ENCODE results near the gene PIAS4. TPM values are rescaled to one million over a fixed set of nuclear protein-coding genes. Genes with fewer than 3 reads are reported as not detected.
A peak's percentile ranks its signal among the peaks of the same experiment; 100 is the strongest.

PIAS4 gene
- total and polyA plus RNA-seq, 2 of the 13 experiments (the other 11 are each of a cell fraction or from before 2014, with no cell fraction given): 9.0 to 20.1 TPM

DNA sequence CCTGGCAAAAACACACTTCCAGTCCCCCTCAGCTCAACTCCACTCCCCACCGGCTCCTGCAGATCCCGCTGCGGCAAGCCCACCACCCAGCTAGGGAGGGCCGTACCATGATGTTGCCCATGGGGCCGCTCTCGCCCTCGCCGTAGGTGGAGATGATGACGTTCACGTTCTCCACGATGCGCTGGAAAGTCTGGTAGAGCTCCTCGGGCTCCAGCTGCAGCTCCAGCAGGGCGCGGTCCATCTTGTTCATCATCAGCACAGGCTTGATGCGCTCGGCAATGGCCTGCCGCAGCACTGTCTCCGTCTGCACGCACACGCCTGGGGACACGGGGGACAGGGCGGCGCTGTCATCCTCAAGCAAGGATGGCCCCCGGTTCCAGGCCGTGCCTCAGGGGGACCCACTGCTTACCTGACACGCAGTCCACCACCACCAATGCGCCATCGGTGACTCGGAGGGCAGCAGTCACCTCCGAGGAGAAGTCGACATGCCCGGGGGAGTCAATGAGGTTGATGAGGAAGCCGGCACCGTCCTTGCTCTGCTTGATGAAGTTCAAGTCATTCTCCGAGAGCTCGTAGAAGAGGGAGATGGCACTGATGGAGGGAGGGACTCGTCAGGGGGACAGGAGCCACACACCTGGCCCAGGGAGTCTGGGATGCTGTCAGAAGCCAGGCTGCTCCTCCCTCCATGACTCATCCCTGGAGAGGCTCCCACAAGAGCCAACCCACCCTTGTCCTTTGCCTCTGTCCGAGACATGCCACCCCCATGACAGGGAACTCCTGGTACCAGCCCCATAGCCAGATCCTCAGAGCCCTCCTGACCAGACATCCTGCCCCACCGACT lies 24.6 kb upstream of the PIAS4 start (continued):
- TF ChIP-seq TSC22D2 (CRISPR knock-in tag; IDR thresholded peaks at IDR 0.05; ENCODE audit: borderline replicate concordance) (no peak), ZNF263 (CRISPR knock-in tag; IDR thresholded peaks at IDR 0.05) (peak; percentile 61; the same call in 1 of the 2 replicates), ATF1 (CRISPR knock-in tag; IDR thresholded peaks at IDR 0.05) (no peak), SMAD3 (CRISPR knock-in tag; IDR thresholded peaks at IDR 0.05) (no peak), REPIN1 (CRISPR knock-in tag; IDR thresholded peaks at IDR 0.05; ENCODE audit: borderline replicate concordance, low read depth) (no peak), MEIS2 (CRISPR knock-in tag; IDR thresholded peaks at IDR 0.05) (no peak), ZFP36L1 (CRISPR knock-in tag; IDR thresholded peaks at IDR 0.05) (no peak), ZSCAN9 (CRISPR knock-in tag; IDR thresholded peaks at IDR 0.05; ENCODE audit: borderline replicate concordance) (no peak), ZBTB26 (CRISPR knock-in tag; IDR thresholded peaks at IDR 0.05; ENCODE audit: borderline replicate concordance) (no peak), TAF1 (CRISPR knock-in tag; IDR thresholded peaks at IDR 0.05) (no peak), GTF2F1 (IDR thresholded peaks at IDR 0.05; ENCODE audit: low read length) (no peak), MIXL1 (CRISPR knock-in tag; IDR thresholded peaks at IDR 0.05) (no peak), ZNF557 (CRISPR knock-in tag; IDR thresholded peaks at IDR 0.05) (no peak), RAD51 (IDR thresholded peaks at IDR 0.05; ENCODE audit: borderline replicate concordance) (no peak), HDAC2 (CRISPR knock-in tag; IDR thresholded peaks at IDR 0.05) (no peak), ERF (CRISPR knock-in tag; IDR thresholded peaks at IDR 0.05) (no peak), GABPA (IDR thresholded peaks at IDR 0.05; ENCODE audit: low read depth, low read length) (no peak), GABPA (CRISPR knock-in tag; IDR thresholded peaks at IDR 0.05; ENCODE audit: low read depth) (no peak), RAD21 (CRISPR knock-in tag; IDR thresholded peaks at IDR 0.05) (no peak), ZNF556 (CRISPR knock-in tag; IDR thresholded peaks at IDR 0.05; ENCODE audit: borderline replicate concordance) (no peak), CHCHD3 (CRISPR knock-in tag; IDR thresholded peaks at IDR 0.05) (no peak), AHR (CRISPR knock-in tag; IDR thresholded peaks at IDR 0.05) (no peak), TCF7L2 (IDR thresholded peaks at IDR 0.05; ENCODE audit: low read depth, low read length) (no peak), POLR2A (IDR thresholded peaks at IDR 0.05; ENCODE audit: insufficient read depth in 1 of 2, low read depth in 2 of 2, low read length in 2 of 2) (0 out of 4 replicates have a peak, but pooled peaks have one; percentile 37 to 48), KLF15 (CRISPR knock-in tag; IDR thresholded peaks at IDR 0.05; ENCODE audit: borderline replicate concordance) (no peak), KDM3A (CRISPR knock-in tag; IDR thresholded peaks at IDR 0.05; ENCODE audit: low read depth) (no peak), FOSL1 (CRISPR knock-in tag; IDR thresholded peaks at IDR 0.05; ENCODE audit: borderline replicate concordance) (peak; percentile 29; the same call in 1 of the 2 replicates), ZNF724P (CRISPR knock-in tag; IDR thresholded peaks at IDR 0.05; ENCODE audit: borderline replicate concordance) (0 out of 2 replicates have a peak, but pooled peaks have one; percentile 29), ZSCAN21 (CRISPR knock-in tag; IDR thresholded peaks at IDR 0.05; ENCODE audit: borderline replicate concordance) (peak; percentile 34; the same call in 1 of the 2 replicates)
- TF ChIP-seq, protein P1, sequence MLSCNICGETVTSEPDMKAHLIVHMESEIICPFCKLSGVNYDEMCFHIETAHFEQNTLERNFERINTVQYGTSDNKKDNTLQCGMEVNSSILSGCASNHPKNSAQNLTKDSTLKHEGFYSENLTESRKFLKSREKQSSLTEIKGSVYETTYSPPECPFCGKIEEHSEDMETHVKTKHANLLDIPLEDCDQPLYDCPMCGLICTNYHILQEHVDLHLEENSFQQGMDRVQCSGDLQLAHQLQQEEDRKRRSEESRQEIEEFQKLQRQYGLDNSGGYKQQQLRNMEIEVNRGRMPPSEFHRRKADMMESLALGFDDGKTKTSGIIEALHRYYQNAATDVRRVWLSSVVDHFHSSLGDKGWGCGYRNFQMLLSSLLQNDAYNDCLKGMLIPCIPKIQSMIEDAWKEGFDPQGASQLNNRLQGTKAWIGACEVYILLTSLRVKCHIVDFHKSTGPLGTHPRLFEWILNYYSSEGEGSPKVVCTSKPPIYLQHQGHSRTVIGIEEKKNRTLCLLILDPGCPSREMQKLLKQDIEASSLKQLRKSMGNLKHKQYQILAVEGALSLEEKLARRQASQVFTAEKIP (CRISPR knock-in tag; IDR thresholded peaks at IDR 0.05; ENCODE audit: borderline replicate concordance): no peak

Data from HepG2 (cell line).